Karpas-422 (cell line): ENCODE measurements around the gene BNC2. TPM values are rescaled to one million over a fixed set of nuclear protein-coding genes. Genes with fewer than 3 reads are reported as not detected.
A peak's percentile ranks its signal among the peaks of the same experiment; 100 is the strongest.

ENCODE experiments used
- DNase-seq: peaks from one replicate; pipeline ENCODE4 v3.0.0-alpha.2; 2015
- H2AFZ ChIP-seq: fragments of 200-600 bp; sonication (generic); 2 replicates; pipeline ENCODE4 v1.6.1; 2014; ENCODE audit warnings: antibody characterized with exemption, low read length, mixed read lengths
- H3K27ac ChIP-seq: fragments of 200-600 bp; sonication (generic); 2 replicates; pipeline ENCODE4 v1.5.1; 2014; ENCODE audit warnings: mild to moderate bottlenecking, low read length, moderate library complexity
- H3K27me3 ChIP-seq: fragments of 200-600 bp; sonication (generic); 2 replicates; pipeline ENCODE4 v1.6.1; 2014; ENCODE audit warnings: low read length, mixed read lengths
- H3K36me3 ChIP-seq: fragments of 200-600 bp; sonication (generic); 2 replicates; pipeline ENCODE4 v1.6.1; 2014; ENCODE audit warnings: low read length, mixed read lengths; ENCODE audit not compliant: insufficient read depth
- H3K4me1 ChIP-seq: fragments of 200-600 bp; sonication (generic); 2 replicates; pipeline ENCODE4 v1.6.1; 2014; ENCODE audit warnings: mild to moderate bottlenecking, low read length, mixed read lengths
- H3K4me2 ChIP-seq: fragments of 200-600 bp; sonication (generic); 2 replicates; pipeline ENCODE4 v1.6.1; 2014; ENCODE audit warnings: low read length, low read depth, mild to moderate bottlenecking; ENCODE audit not compliant: poor library complexity, severe bottlenecking
- H3K4me3 ChIP-seq: fragments of 200-600 bp; sonication (generic); 2 replicates; pipeline ENCODE4 v1.5.1; 2014; ENCODE audit warnings: mild to moderate bottlenecking, antibody characterized with exemption, low read length, mixed read lengths
- H3K79me2 ChIP-seq: fragments of 200-600 bp; sonication (generic); 2 replicates; pipeline ENCODE4 v1.6.1; 2014; ENCODE audit warnings: mild to moderate bottlenecking, low read length, mixed read lengths
- H3K9ac ChIP-seq: fragments of 200-600 bp; sonication (generic); 2 replicates; pipeline ENCODE4 v1.6.0; 2014; ENCODE audit warnings: low read length
- H3K9me2 ChIP-seq: fragments of 200-600 bp; sonication (generic), shearing (Covaris generic); replicated peaks from 2 replicates; pipeline ENCODE4 v1.6.0; 2014; ENCODE audit warnings: mild to moderate bottlenecking, low read length, moderate library complexity; ENCODE audit not compliant: insufficient read depth
- H3K9me3 ChIP-seq: fragments of 300-700, 200-600 bp; sonication (generic); 2 replicates; pipeline ENCODE4 v1.6.1; 2014; ENCODE audit warnings: low read length, mixed read lengths
- H4K20me1 ChIP-seq: fragments of 200-600 bp; sonication (generic); 2 replicates; pipeline ENCODE4 v1.6.1; 2014; ENCODE audit warnings: mild to moderate bottlenecking, antibody characterized with exemption, low read length, low read depth; ENCODE audit not compliant: insufficient read depth
- total RNA-seq: library from RNA; depleted of rRNA; stranded (reverse); fragments of >200 nt; shearing (Covaris generic); gene quantifications from 2 replicates; pipeline ENCODE4 v1.2.3, GENCODE V29; 2014; ENCODE audit warnings: low replicate concordance

Gene BNC2
- total RNA-seq, 1 experiment from 2014 or later: not detected

GRCh38 chr9:16690205-16690604, 180.3 kb downstream of the BNC2 start:
- Histone ChIP-seq H3K4me3 (no peak overlapping the region), H3K4me2 (no peak overlapping the region), H3K27me3 (no peaks in the 10 kb centered on the region), H3K9me3 (no peaks in the 10 kb centered on the region), H4K20me1 (no peaks in the 10 kb centered on the region), H3K36me3 (no peaks in the 10 kb centered on the region), H2AFZ (no peak overlapping the region), H3K79me2 (no peaks in the 10 kb centered on the region), H3K9me2 (no peaks in the 10 kb centered on the region), H3K27ac (no peak overlapping the region), H3K9ac (no peak overlapping the region), H3K4me1 (no peaks in the 10 kb centered on the region)
- DNase-seq: no peak

- Histone ChIP-seq H3K36me3 (no peaks in the 10 kb centered on the region), H3K9me3 (no peaks in the 10 kb centered on the region), H3K9me2 (no peaks in the 10 kb centered on the region), H4K20me1 (no peaks in the 10 kb centered on the region), H2AFZ (no peak overlapping the region), H3K27ac (no peak overlapping the region), H3K27me3 (no peaks in the 10 kb centered on the region), H3K4me2 (no peak overlapping the region), H3K4me1 (no peaks in the 10 kb centered on the region), H3K4me3 (no peak overlapping the region), H3K79me2 (no peaks in the 10 kb centered on the region), H3K9ac (no peak overlapping the region)
- no peak for DNase-seq
Measured at GRCh38 chr9:16689351-16689938, 181.0 kb downstream of the BNC2 start.

- no peaks in the 10 kb centered on the region for H4K20me1 ChIP-seq
- no peak overlapping the region for H3K9ac ChIP-seq
Measured at GRCh38 chr9:16688814-16689213, 181.7 kb downstream of the BNC2 start.

GRCh38 chr9:16687678-16688369, 182.6 kb downstream of the BNC2 start:
- no peaks in the 10 kb centered on the region for H3K36me3 ChIP-seq
- no peaks in the 10 kb centered on the region for H3K9me2 ChIP-seq
- no peaks in the 10 kb centered on the region for H3K4me1 ChIP-seq
- H3K27me3 ChIP-seq: no peaks in the 10 kb centered on the region
- no peak overlapping the region for H2AFZ ChIP-seq
- no peak overlapping the region for H3K4me2 ChIP-seq
- no peak overlapping the region for H3K4me3 ChIP-seq
- no peak overlapping the region for H3K27ac ChIP-seq
- no peak for DNase-seq
- H3K79me2 ChIP-seq: no peaks in the 10 kb centered on the region
- no peaks in the 10 kb centered on the region for H4K20me1 ChIP-seq
- no peak overlapping the region for H3K9ac ChIP-seq
- no peaks in the 10 kb centered on the region for H3K9me3 ChIP-seq

More at GRCh38 chr9:16688814-16689213, 181.7 kb downstream of the BNC2 start:
- Histone ChIP-seq H3K4me1 (no peaks in the 10 kb centered on the region), H3K36me3 (no peaks in the 10 kb centered on the region), H3K79me2 (no peaks in the 10 kb centered on the region), H3K4me2 (no peak overlapping the region), H3K9me2 (no peaks in the 10 kb centered on the region), H3K27me3 (no peaks in the 10 kb centered on the region), H3K27ac (no peak overlapping the region), H3K4me3 (no peak overlapping the region), H2AFZ (no peak overlapping the region), H3K9me3 (no peaks in the 10 kb centered on the region)
- DNase-seq: no peak

- H3K79me2 ChIP-seq: no peaks in the 10 kb centered on the region
- no peaks in the 10 kb centered on the region for H3K9me2 ChIP-seq
- no peak overlapping the region for H2AFZ ChIP-seq
- no peak overlapping the region for H3K4me2 ChIP-seq
- H3K27ac ChIP-seq: no peak overlapping the region
- H3K4me1 ChIP-seq: no peaks in the 10 kb centered on the region
- no peak overlapping the region for H3K4me3 ChIP-seq
- H4K20me1 ChIP-seq: no peaks in the 10 kb centered on the region
- no peaks in the 10 kb centered on the region for H3K36me3 ChIP-seq
- DNase-seq: peak; percentile 17
- H3K9me3 ChIP-seq: no peaks in the 10 kb centered on the region
- no peaks in the 10 kb centered on the region for H3K27me3 ChIP-seq
- no peak overlapping the region for H3K9ac ChIP-seq
Measured at GRCh38 chr9:16683326-16683725, 187.1 kb downstream of the BNC2 start.

GRCh38 chr9:16682273-16682672, 188.2 kb downstream of the BNC2 start:
- no peaks in the 10 kb centered on the region for H3K79me2 ChIP-seq
- H2AFZ ChIP-seq: no peak overlapping the region
- no peak overlapping the region for H3K27ac ChIP-seq
- DNase-seq: peak; percentile 16
- H3K4me1 ChIP-seq: no peaks in the 10 kb centered on the region
- H3K4me2 ChIP-seq: no peak overlapping the region
- no peaks in the 10 kb centered on the region for H4K20me1 ChIP-seq
- no peak overlapping the region for H3K9ac ChIP-seq
- no peaks in the 10 kb centered on the region for H3K9me2 ChIP-seq
- H3K36me3 ChIP-seq: no peaks in the 10 kb centered on the region
- no peaks in the 10 kb centered on the region for H3K27me3 ChIP-seq
- no peak overlapping the region for H3K4me3 ChIP-seq
- H3K9me3 ChIP-seq: no peaks in the 10 kb centered on the region

- H3K9me3 ChIP-seq: no peaks in the 10 kb centered on the region
Measured at GRCh38 chr9:16681652-16681987, 188.8 kb downstream of the BNC2 start.

GRCh38 chr9:16680975-16681651, 189.4 kb downstream of the BNC2 start:
- H3K9me2 ChIP-seq: no peaks in the 10 kb centered on the region
- no peak overlapping the region for H2AFZ ChIP-seq
- no peak for DNase-seq
- H3K4me2 ChIP-seq: no peak overlapping the region
- no peaks in the 10 kb centered on the region for H3K79me2 ChIP-seq
- H3K36me3 ChIP-seq: no peaks in the 10 kb centered on the region
- H3K27ac ChIP-seq: no peak overlapping the region
- H3K9me3 ChIP-seq: no peaks in the 10 kb centered on the region
- no peaks in the 10 kb centered on the region for H4K20me1 ChIP-seq
- H3K4me1 ChIP-seq: no peaks in the 10 kb centered on the region
- no peaks in the 10 kb centered on the region for H3K27me3 ChIP-seq
- no peak overlapping the region for H3K9ac ChIP-seq
- H3K4me3 ChIP-seq: no peak overlapping the region

More at GRCh38 chr9:16681652-16681987, 188.8 kb downstream of the BNC2 start:
- Histone ChIP-seq H2AFZ (no peak overlapping the region), H3K4me1 (no peaks in the 10 kb centered on the region), H3K36me3 (no peaks in the 10 kb centered on the region), H3K9me2 (no peaks in the 10 kb centered on the region), H3K9ac (no peak overlapping the region), H3K4me2 (no peak overlapping the region), H3K27me3 (no peaks in the 10 kb centered on the region), H3K27ac (no peak overlapping the region), H4K20me1 (no peaks in the 10 kb centered on the region), H3K4me3 (no peak overlapping the region), H3K79me2 (no peaks in the 10 kb centered on the region)
- no peak for DNase-seq
